Gastrocnemius medialis (tissue), 4 donors: Measurements from ENCODE around the gene DNAJC21. TPM values are rescaled to one million over a fixed set of nuclear protein-coding genes. Genes with fewer than 3 reads are reported as not detected.

Experiments used
- ATAC-seq, 2 donors: fragments of 150-250 bp; one replicate each; pipeline ENCODE4 v1.9.1; 2016
- DNase-seq, 2 donors: peaks; one replicate each; pipeline ENCODE4 v3.0.0-alpha.2; 2019
- H3K27ac ChIP-seq, 4 donors: fragments of 200-600 bp; sonication (generic); 1 replicate in 1 of 4; 2 replicates in 3 of 4; pipeline ENCODE4 v1.5.1; 2016 to 2018; ENCODE audit warnings: mild to moderate bottlenecking in 2 of 4, moderate library complexity in 1 of 4
- H3K27me3 ChIP-seq, 3 donors: fragments of 200-600 bp; sonication (generic) in 2 of 3; 1 replicate in 1 of 3; 2 replicates in 2 of 3; pipeline versions ENCODE4 v1.5.1 to v1.6.0; 2016 to 2019; ENCODE audit warnings: mild to moderate bottlenecking in 1 of 3, moderate library complexity in 1 of 3
- H3K36me3 ChIP-seq, 2 donors: fragments of 200-600 bp; sonication (generic) in 1 of 2; one replicate each; pipeline ENCODE4 v1.5.1; 2017 to 2018
- H3K4me1 ChIP-seq, 2 donors: fragments of 200-600 bp; sonication (generic) in 1 of 2; one replicate each; pipeline ENCODE4 v1.5.1; 2016 to 2017; ENCODE audit warnings: mild to moderate bottlenecking in 2 of 2
- H3K4me3 ChIP-seq, 4 donors: fragments of 200-600 bp; sonication (generic) in 3 of 4; 1 replicate in 1 of 4; 2 replicates in 3 of 4; pipeline ENCODE4 v1.5.1; 2016 to 2019; ENCODE audit warnings: mild to moderate bottlenecking in 2 of 4
- H3K9me3 ChIP-seq, 3 donors: fragments of 200-600 bp; sonication (generic) in 2 of 3; 1 replicate in 1 of 3; 2 replicates in 2 of 3; pipeline ENCODE4 v1.5.1; 2016 to 2019
- POLR2A ChIP-seq, 2 donors: fragments of 450-650 bp; IDR thresholded peaks; one replicate each; pipeline ENCODE4 v1.6.1; 2017; ENCODE audit warnings: antibody characterized with exemption in 2 of 2, mild to moderate bottlenecking in 2 of 2, moderate library complexity in 2 of 2
- in situ Hi-C, 4 donors: fragments of 200-750 bp; cut with MboI; loops; one replicate each; pipeline versions ENCODE4 v1.15.0 to v1.8.0; 2017; ENCODE audit warnings: low sequenced_read_pairs in 4 of 4
- intact Hi-C: fragments of 100-400 bp; cut with DNase I; formaldehyde crosslinking; loops from one replicate; pipeline ENCODE4 v1.15.1; 2023; ENCODE audit warnings: low total_unique reads
- total RNA-seq, 4 donors: library from RNA; depleted of rRNA; stranded (reverse); fragments of >200 nt; gene quantifications; one replicate each; pipeline versions ENCODE4 v1.1.0 to v1.2.3, GENCODE V29; 2016
- TF ChIP-seq, protein P1 (sequence below), 5 experiments: fragments of 450-650 bp in 3 of 5; fragments of 200-600 bp in 2 of 5; sonication (generic) in 2 of 5; IDR thresholded peaks in 4 of 5; conservative IDR thresholded peaks in 1 of 5; 1 replicate in 4 of 5; 2 replicates in 1 of 5; pipeline ENCODE4 v1.5.1; 2016 to 2019; ENCODE audit warnings: antibody characterized with exemption in 5 of 5, mild to moderate bottlenecking in 3 of 5, moderate library complexity in 3 of 5

DNAJC21 gene
- total RNA-seq: 10 to 100 TPM; 40.9 to 81.7 (median 74.7) TPM

DNA sequence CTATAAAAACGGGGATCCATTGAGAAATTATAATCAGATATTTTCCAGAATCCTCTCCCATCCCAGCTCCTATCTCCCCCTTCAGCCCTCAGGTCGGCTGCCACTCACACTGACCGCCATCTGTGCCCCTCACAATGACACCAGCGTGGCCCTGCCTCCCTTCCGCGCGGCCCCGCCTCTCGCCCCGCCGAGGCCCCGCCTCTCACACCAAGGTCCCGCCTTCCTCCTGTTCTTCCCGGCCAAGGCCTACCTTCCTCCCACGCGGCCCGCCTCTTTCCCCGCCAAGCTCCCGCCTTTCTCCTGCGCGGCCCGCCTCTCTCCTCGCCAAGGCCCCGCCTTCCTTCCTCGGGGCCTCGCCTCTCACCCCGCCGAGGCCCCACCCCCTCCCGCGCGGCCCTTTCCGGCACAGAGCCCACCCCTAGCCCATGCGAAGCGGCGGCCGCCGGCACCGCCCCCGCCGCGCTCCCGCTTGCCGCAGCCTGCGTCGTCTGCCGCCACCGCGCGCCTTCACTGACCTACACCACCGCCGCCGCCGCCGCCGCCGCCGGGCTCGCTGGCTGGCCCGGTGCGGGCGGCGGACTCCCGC lies at the start of gene DNAJC21:
TSS of gene DNAJC21 (plus strand) at position 426 of the 586 bp plus-strand sequence. CDS start 261 bp downstream, outside the sequence.
- in situ Hi-C loops: loop anchor here in 2 of 4 donors (10.0 to 25.0 kb wide), 3 partner anchors 1226 to 1492 kb away; partner anchors contain the start of genes TARS1 (in 2 of the 2), LMBRD2 (in 1 of the 2) and SKP2 (in 1 of the 2)
- Histone ChIP-seq H3K4me1 (peaks cover 11 to 19% of the 10 kb centered on the region in 2 donors), H3K36me3 (peaks cover 0 to 22% of the 10 kb centered on the region in 2 donors), H3K27ac (peak within 1 kb of the TSS; percentile 94 to 100 (median 96)), H3K4me3 (peak within 1 kb of the TSS; percentile 83 to 98 (median 84)), H3K27me3 (no peaks in the 10 kb centered on the region), H3K9me3 (no peaks in the 10 kb centered on the region)
- peak; percentile 89 to 90 for ATAC-seq
- intact Hi-C loops: loop anchor here (1.0 to 10.0 kb wide), 3 partner anchors 14 to 1487 kb away; partner anchors contain the start of genes BRIX1, RAD1, RAI14 and TARS1
- no peak for TF ChIP-seq POLR2A (IDR thresholded peaks at IDR 0.05)
- TF ChIP-seq, protein P1, sequence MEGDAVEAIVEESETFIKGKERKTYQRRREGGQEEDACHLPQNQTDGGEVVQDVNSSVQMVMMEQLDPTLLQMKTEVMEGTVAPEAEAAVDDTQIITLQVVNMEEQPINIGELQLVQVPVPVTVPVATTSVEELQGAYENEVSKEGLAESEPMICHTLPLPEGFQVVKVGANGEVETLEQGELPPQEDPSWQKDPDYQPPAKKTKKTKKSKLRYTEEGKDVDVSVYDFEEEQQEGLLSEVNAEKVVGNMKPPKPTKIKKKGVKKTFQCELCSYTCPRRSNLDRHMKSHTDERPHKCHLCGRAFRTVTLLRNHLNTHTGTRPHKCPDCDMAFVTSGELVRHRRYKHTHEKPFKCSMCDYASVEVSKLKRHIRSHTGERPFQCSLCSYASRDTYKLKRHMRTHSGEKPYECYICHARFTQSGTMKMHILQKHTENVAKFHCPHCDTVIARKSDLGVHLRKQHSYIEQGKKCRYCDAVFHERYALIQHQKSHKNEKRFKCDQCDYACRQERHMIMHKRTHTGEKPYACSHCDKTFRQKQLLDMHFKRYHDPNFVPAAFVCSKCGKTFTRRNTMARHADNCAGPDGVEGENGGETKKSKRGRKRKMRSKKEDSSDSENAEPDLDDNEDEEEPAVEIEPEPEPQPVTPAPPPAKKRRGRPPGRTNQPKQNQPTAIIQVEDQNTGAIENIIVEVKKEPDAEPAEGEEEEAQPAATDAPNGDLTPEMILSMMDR (IDR thresholded peaks at IDR 0.05 in 4 of 5, conservative IDR thresholded peaks at IDR 0.05 in 1 of 5): no peak
- DNase-seq: peak; percentile 96 to 98

DNA sequence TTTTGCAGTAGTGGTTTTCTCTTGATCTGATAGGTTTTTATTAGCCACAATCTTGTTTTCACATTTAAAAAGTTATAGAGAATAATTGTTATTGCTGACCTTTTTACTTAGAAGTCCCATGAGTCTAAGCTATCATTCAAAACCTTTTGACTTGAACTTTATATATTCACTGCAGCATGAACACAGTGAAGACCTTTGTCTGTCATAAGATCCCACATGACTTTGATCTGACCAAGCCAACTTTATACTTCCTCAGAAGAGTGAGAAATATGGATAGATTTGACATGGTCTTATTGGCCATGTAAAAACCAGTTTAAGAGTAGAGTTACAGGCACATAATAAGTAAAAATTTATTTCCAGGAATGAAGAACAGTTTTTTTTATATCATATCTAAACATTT lies 48.1 kb upstream of the DNAJC21 start:
- ATAC-seq: no peak
- no peak for DNase-seq
- Histone ChIP-seq H3K4me3 (no peak overlapping the region), H3K36me3 (no peaks in the 10 kb centered on the region), H3K9me3 (no peaks in the 10 kb centered on the region), H3K27ac (no peak overlapping the region), H3K27me3 (no peaks in the 10 kb centered on the region), H3K4me1 (no peaks in the 10 kb centered on the region)
- TF ChIP-seq, protein P1 (IDR thresholded peaks at IDR 0.05 in 4 of 5, conservative IDR thresholded peaks at IDR 0.05 in 1 of 5): no peak
- no peak for TF ChIP-seq POLR2A (IDR thresholded peaks at IDR 0.05)
- in situ Hi-C loops: loop anchor here in 1 of 4 donors (25.0 kb wide), 1 partner anchor 394 kb away; no protein-coding TSS in a partner anchor
- intact Hi-C loops: no loop called here

DNA sequence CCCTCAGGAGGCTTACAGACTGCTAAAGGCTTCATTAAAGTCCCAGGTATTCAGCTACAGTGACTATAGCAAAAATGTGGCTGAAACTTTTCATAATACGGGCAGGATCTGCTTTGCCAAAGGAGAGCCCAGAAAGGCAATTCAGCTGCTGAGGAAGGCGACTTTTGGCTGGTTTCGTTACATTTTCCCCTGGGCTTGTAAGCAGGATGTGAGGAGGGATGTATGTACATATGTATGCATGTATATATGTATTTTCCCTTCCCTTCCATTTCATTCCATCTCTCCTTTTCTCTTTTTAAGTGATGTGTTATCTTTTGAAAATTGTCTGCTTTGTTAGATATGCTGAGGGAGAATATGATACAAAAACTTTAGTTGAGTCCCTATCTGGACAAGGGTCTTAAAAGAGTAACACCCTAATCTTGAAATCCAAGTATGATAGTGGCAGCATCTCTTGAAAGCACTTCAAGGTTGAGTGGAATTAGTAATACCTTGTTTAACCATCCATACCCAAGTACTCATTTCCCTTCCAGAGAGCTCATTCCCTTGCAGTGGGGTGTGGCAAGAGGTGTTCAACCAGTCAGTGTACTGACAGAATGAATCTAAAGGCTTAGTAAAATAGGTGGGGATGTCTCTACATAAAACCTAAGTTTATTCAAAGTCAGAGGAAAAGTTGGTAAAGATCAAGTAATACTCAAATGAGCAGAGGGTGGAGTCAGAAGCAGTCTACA lies 42.8 kb upstream of the DNAJC21 start:
- Histone ChIP-seq H3K27me3 (no peaks in the 10 kb centered on the region), H3K36me3 (no peaks in the 10 kb centered on the region), H3K4me1 (no peaks in the 10 kb centered on the region), H3K4me3 (no peak overlapping the region), H3K9me3 (no peaks in the 10 kb centered on the region), H3K27ac (no peak overlapping the region)
- no peak for TF ChIP-seq POLR2A (IDR thresholded peaks at IDR 0.05)
- TF ChIP-seq, protein P1 (IDR thresholded peaks at IDR 0.05 in 4 of 5, conservative IDR thresholded peaks at IDR 0.05 in 1 of 5): no peak
- in situ Hi-C loops (loop anchor here in 1 of 4 donors (25.0 kb wide), 1 partner anchor 399 kb away; no protein-coding TSS in a partner anchor), intact Hi-C loops (no loop called here)
- ATAC-seq (no peak), DNase-seq (no peak)

DNA sequence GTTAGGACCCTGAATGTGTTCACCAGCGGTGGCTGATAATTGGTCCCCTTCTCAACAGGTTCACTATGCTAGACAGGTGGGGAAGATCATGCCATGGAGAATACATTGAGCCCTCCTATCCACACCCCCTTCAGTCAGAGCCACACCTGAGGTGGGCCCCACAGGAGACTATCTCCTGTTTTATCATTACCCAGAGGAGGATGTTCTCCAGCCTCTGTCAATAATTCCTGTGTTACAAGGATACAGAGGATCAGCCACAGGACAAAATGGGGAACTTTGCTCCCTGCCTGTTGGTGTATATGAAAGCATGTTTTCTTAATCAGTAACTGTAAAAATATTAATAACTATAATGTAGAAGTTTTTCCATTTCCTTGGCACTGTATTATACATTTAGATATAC lies 40.0 kb upstream of the DNAJC21 start:
- Histone ChIP-seq H3K4me3 (no peak overlapping the region), H3K27me3 (no peaks in the 10 kb centered on the region), H3K27ac (no peak overlapping the region), H3K4me1 (no peaks in the 10 kb centered on the region), H3K9me3 (no peaks in the 10 kb centered on the region), H3K36me3 (no peaks in the 10 kb centered on the region)
- no peak for ATAC-seq
- intact Hi-C loops (no loop called here), in situ Hi-C loops (loop anchor here in 1 of 4 donors (25.0 kb wide), 1 partner anchor 402 kb away; no protein-coding TSS in a partner anchor)
- no peak for DNase-seq
- TF ChIP-seq, protein P1 (IDR thresholded peaks at IDR 0.05 in 4 of 5, conservative IDR thresholded peaks at IDR 0.05 in 1 of 5): no peak
- no peak for TF ChIP-seq POLR2A (IDR thresholded peaks at IDR 0.05)
